Stromal cell of bone marrow (primary cell): ENCODE results near the gene ADGRB3.

Experiments
- DNase-seq: peaks from one replicate; pipeline ENCODE4 v3.0.0-alpha.2; 2012; ENCODE audit warnings: low read depth

The ADGRB3 gene

GRCh38 chr6:69135927-69136326 lies 500.8 kb downstream of the ADGRB3 start:
- DNase-seq: no peak

DNA sequence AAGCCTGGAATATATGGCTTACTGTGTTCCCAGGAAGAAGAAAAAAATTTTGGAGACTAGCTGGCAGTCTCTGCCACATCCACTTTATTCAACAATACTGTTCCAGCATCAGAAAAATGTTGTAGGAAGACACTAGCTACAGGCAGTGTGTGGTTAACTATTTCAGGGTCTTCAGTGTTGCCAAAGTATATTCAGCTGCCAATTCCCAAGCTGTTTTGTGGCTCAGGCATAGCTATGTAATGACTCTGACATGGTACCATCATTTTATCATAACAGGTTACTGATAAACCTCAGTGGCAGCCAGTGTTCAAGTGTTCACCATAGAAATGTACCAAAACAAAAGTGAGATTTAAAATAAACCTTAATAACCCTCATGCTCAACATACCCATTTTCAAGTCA lies 503.1 kb downstream of the ADGRB3 start:
- DNase-seq: no peak

- DNase-seq: no peak
Measured at GRCh38 chr6:69138893-69139494, 503.9 kb downstream of the ADGRB3 start.

GRCh38 chr6:69145062-69145461 lies 510.0 kb downstream of the ADGRB3 start:
- DNase-seq: no peak

DNA sequence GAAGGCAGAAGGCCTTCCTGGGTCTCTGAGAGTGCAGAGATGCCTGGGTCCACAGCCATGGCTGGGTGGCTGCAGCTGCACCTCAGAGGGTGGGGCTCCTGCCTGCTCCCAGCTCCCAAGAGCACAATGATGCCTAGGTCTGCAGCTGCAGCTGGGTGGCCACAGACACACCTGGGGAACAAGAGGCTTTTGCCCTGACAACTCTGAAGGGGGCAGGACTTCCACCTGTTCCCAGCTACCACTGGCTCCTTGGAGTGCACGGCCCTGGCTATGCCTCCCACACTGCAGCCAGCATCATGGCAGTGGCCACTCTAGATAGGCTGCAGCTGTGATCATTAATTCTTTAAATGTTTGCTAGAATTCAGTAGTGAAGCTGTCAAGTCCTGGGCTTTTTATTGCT lies 511.3 kb downstream of the ADGRB3 start:
- DNase-seq: no peak

DNA sequence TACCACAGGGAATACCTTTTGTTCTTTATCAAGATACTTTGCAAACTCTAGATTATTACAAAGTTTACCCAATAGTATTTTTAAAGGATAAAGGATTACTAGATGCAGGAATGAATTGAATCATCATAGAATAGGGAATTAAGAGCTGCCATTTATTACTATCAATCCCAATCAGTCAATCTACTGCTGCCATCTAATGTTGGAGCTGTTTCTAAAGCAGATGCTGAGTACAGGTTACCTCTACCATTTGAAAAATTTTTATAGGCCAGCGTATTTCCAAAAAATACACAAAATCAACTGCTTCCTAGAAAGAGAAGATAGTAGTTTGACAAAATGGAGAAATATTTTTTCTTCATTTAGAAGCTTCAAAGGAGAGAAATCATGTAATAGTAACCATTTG lies 520.4 kb downstream of the ADGRB3 start:
- no peak for DNase-seq

GRCh38 chr6:69162811-69163210 lies 527.7 kb downstream of the ADGRB3 start:
- no peak for DNase-seq

GRCh38 chr6:69164564-69165229 lies 529.6 kb downstream of the ADGRB3 start:
- no peak for DNase-seq

DNA sequence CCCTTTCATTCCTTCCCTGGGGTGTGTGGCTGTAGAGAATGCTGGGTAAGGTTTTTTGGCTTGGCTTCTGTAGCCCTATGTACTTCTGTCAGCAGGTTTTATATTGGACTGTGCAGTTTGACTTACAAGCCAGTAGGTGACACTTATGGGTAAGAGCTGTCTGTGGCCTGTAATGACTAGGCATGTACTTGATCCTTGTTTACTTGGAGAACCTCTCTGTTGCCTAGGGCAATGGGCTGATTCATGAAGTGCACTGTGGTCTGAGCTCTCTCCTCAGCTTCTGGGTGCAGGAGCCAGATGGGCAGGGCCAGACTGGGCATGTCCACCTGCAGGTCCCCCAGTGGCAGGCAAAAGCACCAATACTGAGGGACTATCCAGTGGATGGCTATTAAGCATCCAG lies 544.6 kb downstream of the ADGRB3 start:
- DNase-seq: no peak

- DNase-seq: no peak
Measured at GRCh38 chr6:69180361-69181067, 545.4 kb downstream of the ADGRB3 start.

DNA sequence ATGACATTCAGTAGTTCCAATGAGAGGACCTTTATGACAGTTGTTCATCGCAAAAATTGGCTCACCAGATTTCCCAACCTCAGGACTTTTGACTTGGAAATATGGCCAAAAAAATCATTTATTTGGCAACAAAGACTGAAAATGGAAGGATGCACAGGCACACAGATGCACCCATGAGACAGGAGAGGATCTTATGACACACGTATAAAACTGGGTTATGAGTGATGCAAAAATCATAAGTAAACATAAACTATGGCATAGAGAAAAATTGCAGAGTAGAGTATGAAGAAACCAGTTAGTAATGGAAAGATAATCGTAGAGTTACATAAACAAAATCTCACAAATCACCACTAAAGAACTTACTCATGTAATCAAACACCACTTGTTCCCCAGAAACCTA lies 546.9 kb downstream of the ADGRB3 start:
- DNase-seq: no peak

DNA sequence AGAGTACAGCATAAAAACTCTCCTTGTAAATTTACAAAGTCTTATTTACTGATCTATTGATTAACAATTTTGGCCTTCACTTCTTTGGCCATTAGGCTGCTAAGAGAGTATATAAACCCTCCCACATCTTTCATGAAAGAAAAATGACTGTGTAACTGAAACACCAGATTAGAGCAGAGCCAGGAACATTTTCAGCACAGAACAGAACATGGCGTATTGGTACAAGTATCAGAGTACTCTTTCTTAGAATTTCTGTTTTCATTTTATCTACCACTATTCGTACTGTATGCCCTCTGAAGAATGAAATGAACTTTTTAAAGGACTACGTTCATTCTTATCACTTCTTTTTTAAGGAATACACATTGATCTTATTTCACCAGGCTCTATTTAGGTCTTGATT lies 550.2 kb downstream of the ADGRB3 start:
- DNase-seq: no peak

- DNase-seq: no peak
Measured at GRCh38 chr6:69202768-69203167, 567.7 kb downstream of the ADGRB3 start.

- no peak for DNase-seq
Measured at GRCh38 chr6:69216127-69216526, 581.0 kb downstream of the ADGRB3 start.

- no peak for DNase-seq
Measured at GRCh38 chr6:69217343-69217742, 582.3 kb downstream of the ADGRB3 start.

- DNase-seq: no peak
Measured at GRCh38 chr6:69220375-69220774, 585.3 kb downstream of the ADGRB3 start.

DNA sequence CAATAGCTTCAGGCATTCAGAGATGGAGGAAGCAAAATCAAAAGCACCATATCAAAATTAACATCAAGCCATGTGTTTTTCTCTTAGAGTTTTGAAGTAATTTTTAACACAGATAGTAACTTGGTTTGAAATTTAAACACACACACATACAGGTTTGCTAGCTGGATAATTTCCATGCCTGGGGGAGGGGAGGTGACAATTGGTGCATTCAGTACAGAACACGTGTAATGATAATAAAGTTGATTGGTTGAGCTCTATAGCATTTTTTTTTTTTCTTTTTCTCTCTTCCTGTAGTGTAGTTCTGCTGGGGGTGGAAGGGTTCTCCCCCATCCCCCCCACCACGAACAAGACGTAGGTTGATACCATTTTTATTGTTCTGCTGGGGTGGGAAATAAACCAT lies 596.9 kb downstream of the ADGRB3 start:
- no peak for DNase-seq

GRCh38 chr6:69232496-69232895 lies 597.4 kb downstream of the ADGRB3 start:
- DNase-seq: no peak

- DNase-seq: peak; percentile 40
Measured at GRCh38 chr6:69232911-69233448, 597.9 kb downstream of the ADGRB3 start.

DNA sequence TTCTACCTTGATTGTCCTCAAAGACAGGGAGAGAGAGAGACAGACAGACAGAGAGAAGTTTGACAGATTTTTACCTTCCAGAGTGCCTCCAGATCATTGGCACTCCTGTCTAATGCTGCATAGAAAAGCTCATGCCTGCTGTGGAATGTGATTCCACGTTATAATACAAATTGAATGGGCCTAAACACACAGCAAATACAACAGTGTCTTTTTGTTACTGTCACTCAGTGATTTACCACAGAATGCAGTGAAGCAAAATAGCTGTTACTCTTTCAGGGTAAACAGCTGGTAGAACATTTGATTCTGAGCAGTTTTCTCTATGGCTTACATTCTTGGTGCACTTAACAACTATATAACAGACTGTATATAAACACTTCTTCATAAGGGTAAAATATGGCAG lies 603.0 kb downstream of the ADGRB3 start:
- DNase-seq: no peak

DNA sequence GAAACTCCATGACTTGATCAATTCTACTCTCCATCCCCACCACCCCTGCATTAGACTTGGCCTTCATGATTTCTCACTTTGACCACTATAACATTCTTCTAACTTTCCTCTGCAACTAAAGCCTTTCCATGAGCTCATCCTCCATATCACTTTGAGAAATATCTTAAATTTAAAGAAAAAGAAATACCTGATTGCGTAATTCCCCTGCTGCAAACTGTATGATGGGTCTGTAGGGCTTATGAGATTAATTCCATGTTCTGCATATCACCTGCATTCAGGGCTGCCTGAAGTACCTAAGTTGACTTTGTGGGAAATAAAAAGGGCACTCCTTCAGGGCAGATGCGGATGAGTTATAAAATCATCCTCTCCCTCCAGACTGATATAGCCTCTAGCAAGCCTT lies 611.9 kb downstream of the ADGRB3 start:
- DNase-seq: no peak

DNA sequence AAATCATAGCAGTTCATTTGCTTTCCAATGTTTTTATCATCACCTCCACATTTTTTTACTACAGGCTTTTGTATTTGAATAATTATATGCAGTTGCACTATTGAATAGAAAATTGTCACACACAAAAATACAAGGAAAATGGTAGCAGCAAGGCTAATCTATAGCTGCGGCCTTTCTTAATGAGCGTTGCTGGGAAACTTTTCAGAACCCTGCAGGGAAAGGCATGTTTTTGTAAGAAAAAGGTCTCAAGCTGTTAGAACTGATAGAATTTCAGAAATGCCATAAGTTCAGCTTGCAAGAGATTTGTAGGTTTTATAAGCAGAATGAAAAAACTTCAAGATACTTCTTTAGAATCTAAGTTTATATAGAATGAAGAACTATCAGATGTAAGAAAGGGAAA lies 625.9 kb downstream of the ADGRB3 start:
- no peak for DNase-seq

DNA sequence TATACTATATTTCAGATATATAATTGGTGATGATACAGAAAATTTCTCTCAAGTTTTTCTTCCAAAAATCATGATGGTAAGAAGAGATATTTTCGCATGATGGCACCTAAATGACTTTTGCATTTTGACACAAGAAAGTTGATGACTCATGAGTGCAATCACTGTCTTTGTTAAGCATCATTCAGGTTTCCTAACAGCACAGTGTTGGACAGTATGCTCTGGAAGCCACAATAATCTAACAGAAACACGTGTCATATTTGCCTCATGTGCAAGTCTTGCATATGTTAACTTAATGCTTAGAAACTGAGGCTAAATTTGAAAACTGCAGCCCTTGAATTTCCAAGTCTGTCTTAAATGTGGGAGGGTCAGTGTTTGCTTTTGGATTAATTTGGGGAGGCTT lies 628.2 kb downstream of the ADGRB3 start:
- DNase-seq: no peak
